Stimulated activated CD4-positive, alpha-beta T cell treated with anti-CD3 and anti-CD28 coated beads, Interleukin-15, amount 100 ng/mL, for 48 hours (primary cell): Measurements from ENCODE around the gene ANKK1.

Experiments
- DNase-seq, 2 donors: peaks; one replicate each; pipeline ENCODE4 v3.0.0-alpha.2; 2020; ENCODE audit warnings: low read depth in 2 of 2

The ANKK1 gene

GRCh38 chr11:113378692-113379091 lies 8.9 kb upstream of the ANKK1 start:
- DNase-seq = no peak

GRCh38 chr11:113382121-113382520 lies 5.5 kb upstream of the ANKK1 start:
- DNase-seq = no peak

GRCh38 chr11:113384551-113384950 lies 3.0 kb upstream of the ANKK1 start:
- no peak for DNase-seq

GRCh38 chr11:113385749-113386148 lies 1.8 kb upstream of the ANKK1 start:
- no peak for DNase-seq

GRCh38 chr11:113386866-113387265 lies 713 bp upstream of the ANKK1 start:
- no peak for DNase-seq

GRCh38 chr11:113389272-113389671 lies 1.7 kb downstream of the ANKK1 start:
- DNase-seq = no peak

GRCh38 chr11:113392236-113392921 lies 4.8 kb downstream of the ANKK1 start:
- DNase-seq = no peak

- DNase-seq = no peak
Observed at GRCh38 chr11:113393501-113393985, 6.0 kb downstream of the ANKK1 start.

- no peak for DNase-seq
Observed at GRCh38 chr11:113394919-113395318, 7.3 kb downstream of the ANKK1 start.

- DNase-seq = no peak
Observed at GRCh38 chr11:113395782-113396336, 8.3 kb downstream of the ANKK1 start.

GRCh38 chr11:113396690-113397089 lies 9.1 kb downstream of the ANKK1 start:
- DNase-seq = no peak

- DNase-seq = no peak
Observed at GRCh38 chr11:113397212-113397611, 9.6 kb downstream of the ANKK1 start.

GRCh38 chr11:113397821-113398220 lies 10.2 kb downstream of the ANKK1 start:
- no peak for DNase-seq

- DNase-seq = no peak
Observed at GRCh38 chr11:113398669-113399430, 11.3 kb downstream of the ANKK1 start.

GRCh38 chr11:113400631-113401230 lies 13.2 kb downstream of the ANKK1 start:
- DNase-seq = no peak

- DNase-seq = no peak
Observed at GRCh38 chr11:113401718-113402117, 14.1 kb downstream of the ANKK1 start.

GRCh38 chr11:113404859-113405430 lies 17.4 kb downstream of the ANKK1 start:
- DNase-seq = no peak

- DNase-seq = no peak
Observed at GRCh38 chr11:113405724-113406478, 18.3 kb downstream of the ANKK1 start.

- no peak for DNase-seq
Observed at GRCh38 chr11:113407163-113407562, 19.6 kb downstream of the ANKK1 start.

- no peak for DNase-seq
Observed at GRCh38 chr11:113408206-113408605, 20.6 kb downstream of the ANKK1 start.

GRCh38 chr11:113408887-113409286 lies 21.3 kb downstream of the ANKK1 start:
- DNase-seq = no peak
